H1 (cell line): ENCODE measurements around the gene SLC38A7. TPM values are rescaled to one million over a fixed set of nuclear protein-coding genes. Genes with fewer than 3 reads are reported as not detected.

Experiments
- CTCF ChIA-PET: fragments of 300-600 bp; sonication (Branson Sonifier 250); formaldehyde crosslinking; loops from one replicate; lab custom pipeline; 2021; ENCODE audit not compliant: partially characterized antibody; lab: Charles Lee
- POLR2A ChIA-PET: fragments of 300-600 bp; sonication (Branson Sonifier 250); formaldehyde crosslinking; loops from one replicate; lab custom pipeline; 2021; ENCODE audit warnings: inconsistent platforms; ENCODE audit not compliant: partially characterized antibody; lab: Charles Lee
- DNase-seq, 2 experiments: peaks; one replicate each; pipeline versions ENCODE4 v3.0.0 to v3.0.0-alpha.2; 2010 to 2022; ENCODE audit warnings: low spot score in 2 of 2, low read depth in 1 of 2, mixed read lengths in 1 of 2
- FAIRE-seq: peaks from 2 replicates; lab custom pipeline; 2011; peaks lifted over from hg19 to GRCh38; lab: Jason Lieb, UNC
- H2AFZ ChIP-seq: 2 replicates; pipeline ENCODE4 v1.8.1; 2012; ENCODE audit warnings: low read length, inconsistent platforms
- H2AK5ac ChIP-seq: 2 replicates; pipeline ENCODE4 v1.6.1; 2013; ENCODE audit warnings: low read depth, low read length
- H2BK120ac ChIP-seq: replicated peaks from 2 replicates; pipeline ENCODE3; 2013; ENCODE audit warnings: low read depth, low read length, inconsistent platforms
- H2BK12ac ChIP-seq: 2 replicates; pipeline ENCODE4 v1.6.1; 2013; ENCODE audit warnings: low read depth, low read length
- H2BK15ac ChIP-seq: 2 replicates; pipeline ENCODE4 v1.6.1; 2013; ENCODE audit warnings: low read length
- H2BK20ac ChIP-seq: 2 replicates; pipeline ENCODE4 v1.6.1; 2013; ENCODE audit warnings: low read length
- H2BK5ac ChIP-seq: 2 replicates; pipeline ENCODE4 v1.6.1; 2013; ENCODE audit warnings: low read depth, low read length
- H3K14ac ChIP-seq: 2 replicates; pipeline ENCODE4 v1.6.1; 2013; ENCODE audit warnings: inconsistent platforms; ENCODE audit not compliant: insufficient read length
- H3K18ac ChIP-seq: 2 replicates; pipeline ENCODE4 v1.6.1; 2013; ENCODE audit warnings: low read length; ENCODE audit errors: extremely low read depth
- H3K23ac ChIP-seq: 2 replicates; pipeline ENCODE4 v1.6.1; 2013; ENCODE audit warnings: inconsistent platforms; ENCODE audit not compliant: insufficient read length
- H3K23me2 ChIP-seq: 2 replicates; pipeline ENCODE4 v1.6.1; 2013; ENCODE audit warnings: low read depth, low read length
- H3K27ac ChIP-seq: 2 replicates; pipeline ENCODE4 v1.6.1; 2011; ENCODE audit warnings: low read depth, low read length, inconsistent platforms
- H3K27me3 ChIP-seq, 4 experiments: replicated peaks in 1 of 4; 1 replicate in 1 of 4; 2 replicates in 3 of 4; pipeline versions ENCODE4 v1.6.1 to v1.8.1; 2011 to 2013; ENCODE audit warnings: low read length in 3 of 4, mild to moderate bottlenecking in 3 of 4, inconsistent platforms in 2 of 4, mixed read lengths in 2 of 4, moderate library complexity in 1 of 4; ENCODE audit not compliant: control insufficient read depth in 3 of 4, insufficient read depth in 3 of 4; ENCODE audit errors: extremely low read depth in 1 of 4
- H3K36me3 ChIP-seq, 4 experiments: 2 replicates each; pipeline versions ENCODE4 v1.6.1 to v1.8.1; 2011 to 2013; ENCODE audit warnings: mild to moderate bottlenecking in 4 of 4, low read length in 3 of 4, moderate library complexity in 2 of 4, control low read depth in 1 of 4, inconsistent platforms in 1 of 4; ENCODE audit not compliant: insufficient read depth in 4 of 4, control insufficient read depth in 2 of 4
- H3K4ac ChIP-seq: replicated peaks from 2 replicates; pipeline ENCODE3; 2013; ENCODE audit warnings: low read length, low read depth, mixed read lengths, inconsistent platforms; ENCODE audit not compliant: insufficient read length
- H3K4me1 ChIP-seq, 4 experiments: replicated peaks in 1 of 4; 1 replicate in 1 of 4; 2 replicates in 3 of 4; pipeline versions ENCODE4 v1.6.1 to v1.8.1; 2011 to 2013; ENCODE audit warnings: low read length in 3 of 4, inconsistent platforms in 2 of 4, mixed read lengths in 1 of 4; ENCODE audit not compliant: insufficient read depth in 4 of 4, control insufficient read depth in 3 of 4
- H3K4me2 ChIP-seq, 2 experiments: 2 replicates each; pipeline versions ENCODE4 v1.6.1 to v1.8.1; 2011 to 2013; ENCODE audit warnings: low read depth in 2 of 2, low read length in 2 of 2, control low read depth in 1 of 2, inconsistent platforms in 1 of 2, mild to moderate bottlenecking in 1 of 2; ENCODE audit not compliant: insufficient read depth in 1 of 2
- H3K4me3 ChIP-seq, 4 experiments: fragments of 200-600, 300-600 bp in 1 of 4; sonication (generic), shearing (Covaris generic), sonication (Bioruptor Twin) in 1 of 4; 2 replicates each; pipeline versions ENCODE4 v1.5.1 to v1.8.1; 2011 to 2016; ENCODE audit warnings: low read length in 4 of 4, low read depth in 3 of 4, control low read depth in 2 of 4, inconsistent platforms in 2 of 4, mild to moderate bottlenecking in 2 of 4, mixed read lengths in 1 of 4, moderate library complexity in 1 of 4; ENCODE audit not compliant: insufficient read depth in 2 of 4; ENCODE audit errors: extremely low read depth in 1 of 4
- H3K56ac ChIP-seq: replicated peaks from 2 replicates; pipeline ENCODE3; 2013; ENCODE audit warnings: low read depth, mild to moderate bottlenecking, mixed read lengths, low read length, inconsistent platforms; ENCODE audit not compliant: insufficient read length
- H3K79me1 ChIP-seq: 2 replicates; pipeline ENCODE4 v1.6.1; 2013; ENCODE audit warnings: low read depth, low read length, control low read depth
- H3K79me2 ChIP-seq, 2 experiments: 2 replicates each; pipeline versions ENCODE4 v1.6.1 to v1.8.1; 2012 to 2013; ENCODE audit warnings: low read length in 2 of 2, mild to moderate bottlenecking in 2 of 2, inconsistent platforms in 1 of 2; ENCODE audit not compliant: insufficient read depth in 2 of 2, control insufficient read depth in 1 of 2
- H3K9ac ChIP-seq, 4 experiments: replicated peaks in 1 of 4; 1 replicate in 1 of 4; 2 replicates in 3 of 4; pipeline versions ENCODE4 v1.6.1 to v1.8.1; 2011 to 2013; ENCODE audit warnings: low read depth in 3 of 4, low read length in 3 of 4, control low read depth in 2 of 4, mild to moderate bottlenecking in 2 of 4, moderate library complexity in 2 of 4, inconsistent platforms in 1 of 4; ENCODE audit errors: extremely low read depth in 1 of 4
- H3K9me3 ChIP-seq, 2 experiments: 2 replicates each; pipeline versions ENCODE4 v1.6.1 to v1.8.1; 2012 to 2013; ENCODE audit warnings: mild to moderate bottlenecking in 2 of 2, moderate library complexity in 2 of 2, control low read depth in 1 of 2, inconsistent platforms in 1 of 2, low read depth in 1 of 2, low read length in 1 of 2, mixed read lengths in 1 of 2; ENCODE audit not compliant: insufficient read depth in 2 of 2
- H4K20me1 ChIP-seq, 2 experiments: replicated peaks in 1 of 2; 2 replicates each; pipeline versions ENCODE3 to v1.8.1; 2011 to 2013; ENCODE audit warnings: inconsistent platforms in 2 of 2, low read length in 2 of 2, mild to moderate bottlenecking in 1 of 2; ENCODE audit not compliant: insufficient read depth in 2 of 2, control insufficient read depth in 1 of 2
- H4K5ac ChIP-seq: 2 replicates; pipeline ENCODE4 v1.6.1; 2013; ENCODE audit warnings: low read length, low read depth, mixed read lengths, inconsistent platforms; ENCODE audit not compliant: insufficient read length
- H4K8ac ChIP-seq: 2 replicates; pipeline ENCODE4 v1.8.0; 2013; ENCODE audit warnings: mild to moderate bottlenecking, moderate library complexity, low read length, inconsistent platforms; ENCODE audit not compliant: insufficient read depth; ENCODE audit errors: extremely low read depth
- H4K91ac ChIP-seq: replicated peaks from 2 replicates; pipeline ENCODE3; 2013; ENCODE audit warnings: low read length, mixed read lengths, inconsistent platforms; ENCODE audit not compliant: insufficient read length
- CBX8 ChIP-seq: fragments of 300-800, 300-1000 bp; sonication (generic); IDR thresholded peaks from 2 replicates; pipeline ENCODE4 v1.7.1; 2016; ENCODE audit warnings: low read depth, low read length, borderline replicate concordance
- CEBPB ChIP-seq: IDR thresholded peaks from 2 replicates; pipeline ENCODE4 v1.6.1; 2012; ENCODE audit warnings: low read depth, low read length
- CREB1 ChIP-seq: IDR thresholded peaks from 2 replicates; pipeline ENCODE4 v1.6.1; 2012; ENCODE audit warnings: inconsistent platforms
- E2F6 ChIP-seq: IDR thresholded peaks from 2 replicates; pipeline ENCODE4 v1.6.1; 2012; ENCODE audit warnings: inconsistent platforms
- MAFK ChIP-seq: IDR thresholded peaks from 2 replicates; pipeline ENCODE4 v1.6.1; 2012; ENCODE audit warnings: low read depth, mild to moderate bottlenecking, improper control_type of control experiment, low read length
- NANOG ChIP-seq: IDR thresholded peaks from 2 replicates; pipeline ENCODE4 v1.6.1; 2011; ENCODE audit warnings: low read length, low read depth, mild to moderate bottlenecking, inconsistent platforms; ENCODE audit not compliant: insufficient read depth, poor library complexity, severe bottlenecking
- POLR2AphosphoS5 ChIP-seq: IDR thresholded peaks from 2 replicates; pipeline ENCODE4 v1.6.1; 2011; ENCODE audit warnings: low read depth, low read length
- RNF2 ChIP-seq: fragments of 200-900, 300-1000 bp; sonication (generic); IDR thresholded peaks from 2 replicates; pipeline ENCODE4 v1.7.1; 2016; ENCODE audit warnings: borderline replicate concordance, low read depth, mild to moderate bottlenecking, antibody characterized with exemption, low read length; ENCODE audit not compliant: poor library complexity, severe bottlenecking; ENCODE audit errors: missing control alignments
- SAP30 ChIP-seq: fragments of 300-600 bp; sonication (generic); IDR thresholded peaks from 2 replicates; pipeline ENCODE4 v1.7.1; 2012; ENCODE audit warnings: low read length, moderate library complexity, mild to moderate bottlenecking, inconsistent platforms; ENCODE audit not compliant: insufficient read depth, insufficient replicate concordance
- SIN3A ChIP-seq, 2 experiments: IDR thresholded peaks in 1 of 2; conservative IDR thresholded peaks in 1 of 2; 2 replicates each; pipeline ENCODE4 v1.6.1; 2011 to 2012; ENCODE audit warnings: low read length in 2 of 2, improper control_type of control experiment in 1 of 2, low read depth in 1 of 2, mild to moderate bottlenecking in 1 of 2
- SP2 ChIP-seq: IDR thresholded peaks from 2 replicates; pipeline ENCODE4 v1.6.1; 2012; ENCODE audit warnings: mild to moderate bottlenecking, low read length, inconsistent platforms
- TAF7 ChIP-seq: optimal IDR thresholded peaks from 2 replicates; pipeline ENCODE3; 2011; ENCODE audit warnings: low read depth, mild to moderate bottlenecking, inconsistent platforms, low read length, moderate library complexity, borderline replicate concordance
- TEAD4 ChIP-seq: IDR thresholded peaks from 2 replicates; pipeline ENCODE4 v1.6.1; 2012; ENCODE audit warnings: low read depth, low read length, inconsistent platforms, mixed read lengths
- WGBS, 2 experiments: shearing (Covaris generic) in 1 of 2; methylation state at CpG; one replicate each; pipeline versions ENCODE4 v1.1.6 to v1.1.7; 2013 to 2015; ENCODE audit warnings: low lambda C conversion rate in 2 of 2, mixed read lengths in 2 of 2, inconsistent platforms in 1 of 2, low coverage in 1 of 2, missing lambda C conversion rate in 1 of 2; ENCODE audit not compliant: insufficient replicate concordance in 2 of 2, insufficient coverage in 1 of 2, insufficient read length in 1 of 2; ENCODE audit errors: extremely low coverage in 1 of 2, missing lambda C conversion rate in 1 of 2; 5-methylcytosine and 5-hydroxymethylcytosine counted together
- polyA plus RNA-seq, 7 experiments: library from polyadenylated mRNA; depleted of rRNA in 3 of 7; stranded (reverse) in 5 of 7; unstranded in 2 of 7; fragments of >200 nt in 5 of 7; fragments of 200-250 nt in 2 of 7; gene quantifications; 1 replicate in 5 of 7; 2 replicates in 1 of 7; 4 replicates in 1 of 7; pipeline versions ENCODE4 v1.2.1 to v1.2.3, GENCODE V29; 2011 to 2013; ENCODE audit warnings: missing spikeins in 2 of 7, mixed read lengths in 2 of 7
- total RNA-seq: library from RNA; stranded (reverse); fragmentation: NEBNext Ultra II Directional; extraction: Animal tissue kit (Norgen Biotek cat#: 25700); gene quantifications from 2 replicates; pipeline ENCODE4 v1.2.1, GENCODE V29; 2021

SLC38A7 gene
- total and polyA plus RNA-seq, 2 of the 8 experiments (the other 6 are each of a cell fraction or from before 2014, with no cell fraction given) = 26.7 to 28.0 TPM

GRCh38 chr16:58636466-58636865 is 48.1 kb downstream of the SLC38A7 start:
- Histone ChIP-seq H3K27ac (no peak overlapping the region), H4K91ac (no peak overlapping the region), H3K18ac (no peak overlapping the region), H3K9me3 (no peaks in the 10 kb centered on the region), H3K14ac (no peak overlapping the region), H3K23ac (no peak overlapping the region), H3K36me3 (no peaks in the 10 kb centered on the region), H2BK5ac (no peak overlapping the region), H2BK12ac (no peak overlapping the region)
- 87 to 100% methylated on average over 1 to 4 of the region's 4 CpGs for WGBS, 2 experiments
- TF ChIP-seq NANOG (no peak), TAF7 (no peak), POLR2AphosphoS5 (no peak), SIN3A (conservative IDR thresholded peaks at IDR 0.05 in 1 of 2, IDR thresholded peaks at IDR 0.05 in 1 of 2; ENCODE audit: low read depth in 1 of 2, low read length in 2 of 2) (no peak), RNF2 (no peak), MAFK (no peak), E2F6 (no peak), SAP30 (no peak), CREB1 (no peak), TEAD4 (no peak), CBX8 (no peak), SP2 (no peak), CEBPB (no peak)
- TF ChIP-seq, all 59 proteins: peak for 0
- no peak for FAIRE-seq
- Histone ChIP-seq H3K23me2 (no peaks in the 10 kb centered on the region), H4K8ac (peak overlapping the region; percentile 35; the same call in 1 of the 2 replicates), H3K4me3 (no peak overlapping the region), H3K4ac (no peak overlapping the region), H2AK5ac (no peak overlapping the region), H2BK120ac (no peak overlapping the region), H3K9ac (no peak overlapping the region), H3K4me1 (no peaks in the 10 kb centered on the region), H3K79me2 (no peaks in the 10 kb centered on the region), H3K4me2 (no peak overlapping the region), H3K56ac (no peak overlapping the region), H2BK15ac (no peak overlapping the region), H3K79me1 (no peaks in the 10 kb centered on the region), H2BK20ac (no peak overlapping the region), H4K20me1 (no peaks in the 10 kb centered on the region), H3K27me3 (no peaks in the 10 kb centered on the region), H2AFZ (no peak overlapping the region), H4K5ac (no peak overlapping the region)
- ChIA-PET CTCF (interaction anchor here (0.7 to 2.1 kb wide), 4 partner anchors 13 to 120 kb away, joined by 3 to 8 read pairs (median 4); no protein-coding TSS in a partner anchor), POLR2A (interaction anchor here (0.6 to 1.0 kb wide), 2 partner anchors 9 to 22 kb away, joined by 3 read pairs; no protein-coding TSS in a partner anchor)
- DNase-seq = no peak
